CD4-positive, alpha-beta T cell treated with Interleukin-21 for 1 hour (primary cell): Measurements from ENCODE around the gene SLC26A9.

Experiments used
- DNase-seq: peaks from one replicate; pipeline ENCODE4 v3.0.0-alpha.2; 2020

SLC26A9 gene

GRCh38 chr1:205972491-205973168, 29.4 kb upstream of the SLC26A9 start:
- DNase-seq, result no peak

GRCh38 chr1:205972081-205972480, 28.8 kb upstream of the SLC26A9 start:
- DNase-seq, result no peak

- no peak for DNase-seq
Measured at GRCh38 chr1:205971082-205971481, 27.8 kb upstream of the SLC26A9 start.

DNA sequence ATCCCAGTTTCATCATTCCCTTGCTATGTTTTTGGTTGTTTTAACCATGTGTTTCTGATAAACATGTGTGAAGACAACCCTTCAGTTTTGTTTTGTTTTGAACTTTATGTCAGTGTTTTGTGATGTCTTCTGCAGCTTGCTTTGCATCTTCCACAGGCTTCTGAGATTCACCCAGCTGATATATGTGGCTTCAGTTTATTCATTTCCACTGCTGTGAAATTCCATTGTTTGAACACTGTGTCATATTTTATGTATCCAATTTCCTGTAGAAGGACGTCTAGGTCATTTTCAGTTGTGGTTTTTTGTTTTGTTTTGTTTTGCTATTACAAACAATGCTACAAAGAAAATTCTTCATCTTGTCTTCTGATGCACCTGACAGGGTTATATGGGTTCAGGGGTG, 27.2 kb upstream of the SLC26A9 start:
- no peak for DNase-seq

DNA sequence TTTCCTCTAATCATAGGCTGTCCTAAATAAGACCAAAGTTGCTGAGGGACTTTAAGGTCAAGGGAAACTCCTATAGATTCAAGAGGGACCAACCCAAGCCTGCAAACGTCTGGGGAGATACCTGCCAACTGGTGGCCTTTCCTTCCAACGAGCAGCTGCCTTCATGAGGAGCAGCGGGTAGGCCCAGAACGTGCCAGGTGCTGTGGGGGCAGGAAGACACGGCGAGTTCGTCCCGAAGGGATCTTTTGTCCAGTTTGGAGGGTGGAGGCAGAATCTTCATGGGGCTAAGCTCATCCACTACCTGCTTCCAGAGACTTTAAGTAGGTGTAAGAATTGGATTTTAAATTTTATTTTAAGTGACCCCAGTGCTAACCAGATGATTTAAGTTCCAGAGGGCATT, 26.0 kb upstream of the SLC26A9 start:
- no peak for DNase-seq

- DNase-seq, result no peak
Measured at GRCh38 chr1:205967554-205968335, 24.5 kb upstream of the SLC26A9 start.

GRCh38 chr1:205965036-205965884, 22.0 kb upstream of the SLC26A9 start:
- no peak for DNase-seq

GRCh38 chr1:205963352-205964155, 20.3 kb upstream of the SLC26A9 start:
- no peak for DNase-seq

- DNase-seq, result no peak
Measured at GRCh38 chr1:205962821-205963221, 19.6 kb upstream of the SLC26A9 start.

- DNase-seq, result no peak
Measured at GRCh38 chr1:205961991-205962820, 18.9 kb upstream of the SLC26A9 start.

- DNase-seq, result no peak
Measured at GRCh38 chr1:205961405-205961804, 18.1 kb upstream of the SLC26A9 start.

DNA sequence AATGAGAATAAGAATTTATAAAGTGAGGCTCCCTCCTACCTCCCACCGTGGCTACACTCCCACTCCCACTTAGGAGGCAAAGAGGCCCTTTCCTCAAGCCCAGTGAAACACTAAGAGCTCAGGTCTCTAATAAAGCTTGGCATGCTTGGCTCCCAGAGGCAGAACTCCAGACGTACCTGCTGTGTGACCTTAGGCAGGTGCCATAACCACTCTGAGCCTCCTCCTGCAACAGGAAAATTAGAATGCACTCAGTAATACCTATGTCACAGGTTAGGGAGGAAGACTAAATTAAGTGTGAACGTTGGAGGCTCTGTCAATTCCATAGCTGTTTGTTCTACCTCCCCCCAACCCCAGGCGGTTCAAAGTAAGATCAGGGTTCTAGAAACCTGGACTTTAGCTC, 16.5 kb upstream of the SLC26A9 start:
- no peak for DNase-seq

DNA sequence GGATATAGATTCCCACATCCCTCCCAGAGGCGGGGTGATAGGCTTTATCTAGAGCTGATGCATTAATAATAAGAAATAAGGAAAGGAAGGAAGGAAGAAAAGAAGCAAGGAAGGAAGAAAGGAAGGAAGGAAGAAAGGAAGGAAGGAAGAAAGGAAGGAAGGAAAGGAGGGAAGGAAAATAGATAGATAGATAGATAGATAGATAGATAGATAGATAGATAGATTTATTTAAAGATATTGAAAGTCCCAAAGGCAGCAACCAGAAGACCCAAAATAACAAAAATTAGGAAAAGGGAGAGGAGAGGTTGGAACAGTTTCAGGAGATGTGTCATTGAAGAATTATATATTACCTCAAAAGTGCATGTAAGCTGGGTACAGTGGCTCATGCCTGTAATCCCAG, 12.2 kb upstream of the SLC26A9 start:
- DNase-seq, result no peak

DNA sequence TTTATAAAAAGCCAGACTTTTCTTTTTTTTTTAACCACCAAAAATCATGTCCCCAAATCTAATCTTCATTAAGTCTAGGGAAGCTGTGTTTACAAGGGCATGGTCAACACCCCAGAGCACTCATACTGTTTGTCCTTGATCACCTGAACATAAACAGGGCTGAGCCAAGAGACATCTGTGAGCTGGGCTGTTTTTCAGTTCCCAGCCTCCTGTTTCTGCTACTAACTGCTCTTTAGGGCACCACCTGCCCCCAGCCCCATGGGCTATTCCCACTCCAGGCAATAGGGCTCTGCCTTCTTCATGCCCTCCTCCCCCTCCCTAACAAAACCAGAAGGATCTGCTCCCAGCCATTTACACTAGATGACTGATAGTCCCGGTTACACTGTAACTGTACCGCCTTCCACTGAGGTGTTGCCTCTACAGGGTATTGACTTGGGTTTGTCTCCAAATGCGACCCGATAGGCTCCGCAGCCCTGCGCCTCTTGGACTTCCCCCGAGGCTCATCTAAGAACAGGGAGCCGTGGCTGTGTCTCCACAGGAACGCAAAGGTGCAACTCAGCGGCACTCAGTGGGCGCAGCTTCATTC, 11.7 kb upstream of the SLC26A9 start:
- DNase-seq, result no peak

- no peak for DNase-seq
Measured at GRCh38 chr1:205951746-205952145, 8.5 kb upstream of the SLC26A9 start.

GRCh38 chr1:205950826-205951549, 7.7 kb upstream of the SLC26A9 start:
- DNase-seq, result no peak

GRCh38 chr1:205950280-205950679, 7.0 kb upstream of the SLC26A9 start:
- DNase-seq, result no peak

GRCh38 chr1:205949753-205950152, 6.5 kb upstream of the SLC26A9 start:
- no peak for DNase-seq

- DNase-seq, result no peak
Measured at GRCh38 chr1:205948886-205949285, 5.6 kb upstream of the SLC26A9 start.

GRCh38 chr1:205948039-205948438, 4.8 kb upstream of the SLC26A9 start:
- no peak for DNase-seq

DNA sequence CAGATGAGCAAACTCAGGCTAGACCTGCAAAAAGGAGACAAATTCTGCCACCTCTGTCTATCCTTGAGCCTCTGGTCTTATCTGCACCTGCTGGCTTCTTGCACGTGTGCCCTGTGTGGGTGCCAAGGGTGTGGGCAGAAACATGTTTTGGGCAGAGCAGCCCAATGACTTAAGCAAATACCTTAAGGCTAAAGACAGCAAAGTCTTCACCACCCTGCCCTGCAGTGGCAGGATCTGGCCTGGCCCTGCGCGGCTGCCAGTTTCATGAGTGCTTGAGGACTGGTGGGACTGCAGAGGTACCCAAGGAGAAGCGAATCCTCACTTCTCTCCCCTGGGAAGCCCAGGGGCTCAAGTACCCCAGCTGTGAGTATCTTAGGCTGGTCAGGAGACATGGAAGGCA, 3.8 kb upstream of the SLC26A9 start:
- DNase-seq, result no peak
